ENCODE results near the gene DRD5.

DNA sequence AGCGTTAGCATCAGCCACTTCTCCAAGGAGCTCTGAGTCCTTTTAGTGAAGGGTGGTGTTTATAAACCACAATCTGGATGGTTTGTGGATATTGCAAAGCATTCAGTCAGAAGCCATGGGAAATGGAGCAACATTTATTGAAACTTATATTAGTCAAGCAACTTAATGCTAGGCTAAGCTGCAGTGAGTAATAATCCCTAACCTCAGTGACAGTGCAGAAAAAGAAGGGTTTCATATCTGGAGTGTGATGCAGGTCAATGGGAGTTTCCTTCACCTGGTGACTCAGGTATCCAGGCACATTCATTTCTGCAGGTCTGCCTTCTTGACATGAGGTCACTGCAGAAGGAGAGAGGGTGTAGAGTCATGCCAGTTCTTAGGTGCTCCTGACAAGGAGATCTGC, 10.4 kb upstream of the DRD5 start:
- TF ChIP-seq, protein P1, sequence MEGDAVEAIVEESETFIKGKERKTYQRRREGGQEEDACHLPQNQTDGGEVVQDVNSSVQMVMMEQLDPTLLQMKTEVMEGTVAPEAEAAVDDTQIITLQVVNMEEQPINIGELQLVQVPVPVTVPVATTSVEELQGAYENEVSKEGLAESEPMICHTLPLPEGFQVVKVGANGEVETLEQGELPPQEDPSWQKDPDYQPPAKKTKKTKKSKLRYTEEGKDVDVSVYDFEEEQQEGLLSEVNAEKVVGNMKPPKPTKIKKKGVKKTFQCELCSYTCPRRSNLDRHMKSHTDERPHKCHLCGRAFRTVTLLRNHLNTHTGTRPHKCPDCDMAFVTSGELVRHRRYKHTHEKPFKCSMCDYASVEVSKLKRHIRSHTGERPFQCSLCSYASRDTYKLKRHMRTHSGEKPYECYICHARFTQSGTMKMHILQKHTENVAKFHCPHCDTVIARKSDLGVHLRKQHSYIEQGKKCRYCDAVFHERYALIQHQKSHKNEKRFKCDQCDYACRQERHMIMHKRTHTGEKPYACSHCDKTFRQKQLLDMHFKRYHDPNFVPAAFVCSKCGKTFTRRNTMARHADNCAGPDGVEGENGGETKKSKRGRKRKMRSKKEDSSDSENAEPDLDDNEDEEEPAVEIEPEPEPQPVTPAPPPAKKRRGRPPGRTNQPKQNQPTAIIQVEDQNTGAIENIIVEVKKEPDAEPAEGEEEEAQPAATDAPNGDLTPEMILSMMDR (IDR thresholded peaks at IDR 0.05; ENCODE audit: insufficient read depth, low read length) = no peak
- TF ChIP-seq, protein P2, sequence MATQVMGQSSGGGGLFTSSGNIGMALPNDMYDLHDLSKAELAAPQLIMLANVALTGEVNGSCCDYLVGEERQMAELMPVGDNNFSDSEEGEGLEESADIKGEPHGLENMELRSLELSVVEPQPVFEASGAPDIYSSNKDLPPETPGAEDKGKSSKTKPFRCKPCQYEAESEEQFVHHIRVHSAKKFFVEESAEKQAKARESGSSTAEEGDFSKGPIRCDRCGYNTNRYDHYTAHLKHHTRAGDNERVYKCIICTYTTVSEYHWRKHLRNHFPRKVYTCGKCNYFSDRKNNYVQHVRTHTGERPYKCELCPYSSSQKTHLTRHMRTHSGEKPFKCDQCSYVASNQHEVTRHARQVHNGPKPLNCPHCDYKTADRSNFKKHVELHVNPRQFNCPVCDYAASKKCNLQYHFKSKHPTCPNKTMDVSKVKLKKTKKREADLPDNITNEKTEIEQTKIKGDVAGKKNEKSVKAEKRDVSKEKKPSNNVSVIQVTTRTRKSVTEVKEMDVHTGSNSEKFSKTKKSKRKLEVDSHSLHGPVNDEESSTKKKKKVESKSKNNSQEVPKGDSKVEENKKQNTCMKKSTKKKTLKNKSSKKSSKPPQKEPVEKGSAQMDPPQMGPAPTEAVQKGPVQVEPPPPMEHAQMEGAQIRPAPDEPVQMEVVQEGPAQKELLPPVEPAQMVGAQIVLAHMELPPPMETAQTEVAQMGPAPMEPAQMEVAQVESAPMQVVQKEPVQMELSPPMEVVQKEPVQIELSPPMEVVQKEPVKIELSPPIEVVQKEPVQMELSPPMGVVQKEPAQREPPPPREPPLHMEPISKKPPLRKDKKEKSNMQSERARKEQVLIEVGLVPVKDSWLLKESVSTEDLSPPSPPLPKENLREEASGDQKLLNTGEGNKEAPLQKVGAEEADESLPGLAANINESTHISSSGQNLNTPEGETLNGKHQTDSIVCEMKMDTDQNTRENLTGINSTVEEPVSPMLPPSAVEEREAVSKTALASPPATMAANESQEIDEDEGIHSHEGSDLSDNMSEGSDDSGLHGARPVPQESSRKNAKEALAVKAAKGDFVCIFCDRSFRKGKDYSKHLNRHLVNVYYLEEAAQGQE (IDR thresholded peaks at IDR 0.05; ENCODE audit: insufficient replicate concordance, low read depth) = no peak
